Liver (tissue), 9 donors: Measurements from ENCODE around the gene AHRR. TPM values are rescaled to one million over a fixed set of nuclear protein-coding genes. Genes with fewer than 3 reads are reported as not detected.

Source experiments
- DNase-seq: peaks from one replicate; pipeline ENCODE4 v3.0.0-alpha.2; 2017; ENCODE audit warnings: low spot score
- H3K27ac ChIP-seq, 2 donors: one replicate each; pipeline ENCODE4 v1.7.0; 2013; ENCODE audit warnings: inconsistent platforms in 2 of 2, low read length in 2 of 2, control low read depth in 1 of 2, low read depth in 1 of 2, mild to moderate bottlenecking in 1 of 2
- H3K27me3 ChIP-seq, 4 donors: one replicate each; pipeline versions ENCODE4 v1.6.1 to v1.7.0; 2013; ENCODE audit warnings: low read length in 3 of 4, inconsistent platforms in 1 of 4, mild to moderate bottlenecking in 1 of 4, moderate library complexity in 1 of 4; ENCODE audit not compliant: control insufficient read depth in 4 of 4, insufficient read depth in 4 of 4
- H3K36me3 ChIP-seq, 4 donors: one replicate each; pipeline versions ENCODE4 v1.6.1 to v1.7.0; 2013; ENCODE audit warnings: low read length in 3 of 4, mild to moderate bottlenecking in 3 of 4, low read depth in 1 of 4, moderate library complexity in 1 of 4; ENCODE audit not compliant: control insufficient read depth in 4 of 4, insufficient read depth in 3 of 4
- H3K4me1 ChIP-seq, 4 donors: one replicate each; pipeline versions ENCODE4 v1.6.1 to v1.7.0; 2013; ENCODE audit warnings: low read length in 3 of 4, mild to moderate bottlenecking in 3 of 4, moderate library complexity in 1 of 4; ENCODE audit not compliant: control insufficient read depth in 4 of 4, insufficient read depth in 4 of 4
- H3K4me3 ChIP-seq, 3 donors: one replicate each; pipeline versions ENCODE4 v1.6.1 to v1.7.0; 2013; ENCODE audit warnings: low read length in 3 of 3, control low read depth in 1 of 3, low read depth in 1 of 3, mild to moderate bottlenecking in 1 of 3
- H3K9ac ChIP-seq, 2 donors: one replicate each; pipeline ENCODE4 v1.7.0; 2013; ENCODE audit warnings: low read length in 2 of 2, mild to moderate bottlenecking in 2 of 2, moderate library complexity in 2 of 2, control low read depth in 1 of 2, low read depth in 1 of 2
- H3K9me3 ChIP-seq, 4 donors: one replicate each; pipeline versions ENCODE4 v1.6.1 to v1.7.0; 2013; ENCODE audit warnings: low read length in 3 of 4; ENCODE audit not compliant: control insufficient read depth in 4 of 4
- EGR1 ChIP-seq, 2 donors: IDR thresholded peaks; 2 replicates each; pipeline ENCODE4 v1.6.1; 2016 to 2018; ENCODE audit warnings: antibody characterized with exemption in 2 of 2, low read depth in 2 of 2
- FOXA1 ChIP-seq: IDR thresholded peaks from 2 replicates; pipeline ENCODE4 v1.6.1; 2016; ENCODE audit warnings: antibody characterized with exemption
- FOXA2 ChIP-seq: IDR thresholded peaks from 2 replicates; pipeline ENCODE4 v1.6.1; 2016; ENCODE audit warnings: antibody characterized with exemption
- GABPA ChIP-seq, 2 donors: IDR thresholded peaks in 1 of 2; conservative IDR thresholded peaks in 1 of 2; 2 replicates each; pipeline ENCODE4 v1.6.1; 2016; ENCODE audit warnings: antibody characterized with exemption in 2 of 2, mild to moderate bottlenecking in 1 of 2, moderate library complexity in 1 of 2
- HNF4A ChIP-seq, 2 donors: conservative IDR thresholded peaks; 2 replicates each; pipeline ENCODE4 v1.6.1; 2016; ENCODE audit warnings: antibody characterized with exemption in 2 of 2, mild to moderate bottlenecking in 2 of 2
- HNF4G ChIP-seq: IDR thresholded peaks from 2 replicates; pipeline ENCODE4 v1.6.1; 2016; ENCODE audit warnings: antibody characterized with exemption
- JUND ChIP-seq, 2 donors: IDR thresholded peaks; 2 replicates each; pipeline ENCODE4 v1.6.1; 2016; ENCODE audit warnings: antibody characterized with exemption in 2 of 2
- NR2F2 ChIP-seq: IDR thresholded peaks from 2 replicates; pipeline ENCODE4 v1.6.1; 2016; ENCODE audit warnings: antibody characterized with exemption
- RAD21 ChIP-seq, 2 donors: IDR thresholded peaks; 2 replicates each; pipeline ENCODE4 v1.6.1; 2016; ENCODE audit warnings: antibody characterized with exemption in 2 of 2, mild to moderate bottlenecking in 2 of 2
- RXRA ChIP-seq, 2 donors: IDR thresholded peaks; 2 replicates each; pipeline ENCODE4 v1.6.1; 2017 to 2018; ENCODE audit warnings: antibody characterized with exemption in 2 of 2, mild to moderate bottlenecking in 1 of 2
- SP1 ChIP-seq: IDR thresholded peaks from 2 replicates; pipeline ENCODE4 v1.6.1; 2018; ENCODE audit warnings: antibody characterized with exemption, mild to moderate bottlenecking
- TAF1 ChIP-seq: conservative IDR thresholded peaks from 2 replicates; pipeline ENCODE4 v1.6.1; 2016; ENCODE audit warnings: antibody characterized with exemption, mild to moderate bottlenecking
- WGBS: extraction: QIAGEN DNeasy Blood & Tissue Kit; methylation state at CpG from one replicate; pipeline ENCODE4 v1.1.7; 2013; 5-methylcytosine and 5-hydroxymethylcytosine counted together
- polyA plus RNA-seq, 2 donors: library from polyadenylated mRNA; stranded (reverse) in 1 of 2; unstranded in 1 of 2; fragments of 200-250 nt in 1 of 2; fragments of >200 nt in 1 of 2; fragmentation: Nextera tagmentation in 1 of 2; extraction: Ambion mirVana in 1 of 2; gene quantifications; one replicate each; pipeline versions ENCODE4 v1.2.1 to v1.2.3, GENCODE V29; 2013 to 2015
- total RNA-seq, 2 donors: library from RNA; depleted of rRNA; stranded (reverse); fragments of >200 nt; gene quantifications; one replicate each; pipeline ENCODE4 v1.2.3, GENCODE V29; 2014
- TF ChIP-seq, protein P1 (sequence below): IDR thresholded peaks from 2 replicates; pipeline ENCODE4 v1.6.1; 2016; ENCODE audit warnings: antibody characterized with exemption
- TF ChIP-seq, protein P2 (sequence below): IDR thresholded peaks from 2 replicates; pipeline ENCODE4 v1.6.1; 2016; ENCODE audit warnings: antibody characterized with exemption
- TF ChIP-seq, protein P3 (sequence below): IDR thresholded peaks from 2 replicates; pipeline ENCODE4 v1.6.1; 2016; ENCODE audit warnings: antibody characterized with exemption, mild to moderate bottlenecking
- TF ChIP-seq, protein P4 (sequence below): fragments of 150-350 bp; IDR thresholded peaks from 2 replicates; pipeline ENCODE4 v1.5.1; 2017; ENCODE audit warnings: improper control_type of control experiment, low read depth, low read length; ENCODE audit not compliant: missing input control
- TF ChIP-seq, protein P5 (sequence below): IDR thresholded peaks from 2 replicates; pipeline ENCODE4 v1.6.1; 2016; ENCODE audit warnings: antibody characterized with exemption
- donor health status: healthy.
- donor health status: healthy.
- donor health status: healthy.
- donor health status: healthy.
- donor health status: healthy.

AHRR gene
- total and polyA plus RNA-seq, 4 donors: 0.15 to 0.47 (median 0.24) TPM

DNA sequence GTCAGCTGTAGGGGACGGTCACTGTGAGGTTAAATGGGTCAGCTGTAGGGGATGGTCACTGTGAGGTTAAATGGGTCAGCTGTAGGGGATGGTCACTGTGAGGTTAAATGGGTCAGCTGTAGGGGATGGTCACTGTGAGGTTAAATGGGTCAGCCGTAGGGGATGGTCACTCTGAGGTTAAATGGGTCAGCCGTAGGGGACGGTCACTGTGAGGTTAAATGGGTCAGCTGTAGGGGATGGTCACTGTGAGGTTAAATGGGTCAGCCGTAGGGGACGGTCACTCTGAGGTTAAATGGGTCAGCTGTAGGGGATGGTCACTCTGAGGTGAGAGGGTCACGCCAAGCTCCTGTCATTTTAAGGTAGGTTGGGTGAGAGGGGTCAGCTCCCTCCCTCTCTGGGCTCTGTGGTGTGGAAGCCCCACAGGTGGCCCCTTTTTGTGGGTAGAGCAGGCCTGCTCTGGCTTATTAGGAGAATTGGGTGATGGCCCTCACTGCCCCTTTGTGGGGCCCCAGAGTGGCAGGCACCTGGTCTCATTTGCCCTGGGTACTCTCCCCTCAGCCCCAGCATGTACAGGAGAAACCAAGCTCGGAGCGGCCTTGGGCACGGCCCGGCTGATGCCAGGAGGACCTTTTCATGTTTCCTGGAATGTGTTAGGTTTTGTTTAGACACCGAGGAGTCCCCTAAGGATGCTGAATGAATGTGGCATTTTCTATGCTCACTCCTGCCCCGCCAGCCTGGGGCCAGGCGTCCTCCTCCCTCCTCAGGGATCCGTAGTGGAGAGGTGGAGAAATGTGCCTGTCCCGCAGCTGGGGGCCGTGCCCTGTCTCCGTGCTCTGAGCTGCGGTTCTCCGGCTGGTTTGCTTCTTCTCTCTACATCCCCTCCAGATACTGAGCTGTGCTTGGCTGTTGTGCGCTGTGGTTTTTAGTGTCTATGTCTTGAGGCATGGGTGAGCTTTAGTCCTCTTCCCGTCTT is 31.4 kb downstream of the AHRR start:
- Histone ChIP-seq H3K27me3 (no peaks in the 10 kb centered on the region), H3K4me1 (no peaks in the 10 kb centered on the region), H3K27ac (no peak overlapping the region), H3K4me3 (no peak overlapping the region), H3K36me3 (no peaks in the 10 kb centered on the region), H3K9me3 (no peaks in the 10 kb centered on the region), H3K9ac (no peak overlapping the region)
- DNase-seq: no peak
- WGBS: 77% methylated on average over 22 of the region's 22 CpGs
- TF ChIP-seq, protein P1, sequence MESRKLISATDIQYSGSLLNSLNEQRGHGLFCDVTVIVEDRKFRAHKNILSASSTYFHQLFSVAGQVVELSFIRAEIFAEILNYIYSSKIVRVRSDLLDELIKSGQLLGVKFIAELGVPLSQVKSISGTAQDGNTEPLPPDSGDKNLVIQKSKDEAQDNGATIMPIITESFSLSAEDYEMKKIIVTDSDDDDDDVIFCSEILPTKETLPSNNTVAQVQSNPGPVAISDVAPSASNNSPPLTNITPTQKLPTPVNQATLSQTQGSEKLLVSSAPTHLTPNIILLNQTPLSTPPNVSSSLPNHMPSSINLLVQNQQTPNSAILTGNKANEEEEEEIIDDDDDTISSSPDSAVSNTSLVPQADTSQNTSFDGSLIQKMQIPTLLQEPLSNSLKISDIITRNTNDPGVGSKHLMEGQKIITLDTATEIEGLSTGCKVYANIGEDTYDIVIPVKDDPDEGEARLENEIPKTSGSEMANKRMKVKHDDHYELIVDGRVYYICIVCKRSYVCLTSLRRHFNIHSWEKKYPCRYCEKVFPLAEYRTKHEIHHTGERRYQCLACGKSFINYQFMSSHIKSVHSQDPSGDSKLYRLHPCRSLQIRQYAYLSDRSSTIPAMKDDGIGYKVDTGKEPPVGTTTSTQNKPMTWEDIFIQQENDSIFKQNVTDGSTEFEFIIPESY: no peak
- TF ChIP-seq RAD21 (IDR thresholded peaks at IDR 0.05) (no peak), TAF1 (no peak)

DNA sequence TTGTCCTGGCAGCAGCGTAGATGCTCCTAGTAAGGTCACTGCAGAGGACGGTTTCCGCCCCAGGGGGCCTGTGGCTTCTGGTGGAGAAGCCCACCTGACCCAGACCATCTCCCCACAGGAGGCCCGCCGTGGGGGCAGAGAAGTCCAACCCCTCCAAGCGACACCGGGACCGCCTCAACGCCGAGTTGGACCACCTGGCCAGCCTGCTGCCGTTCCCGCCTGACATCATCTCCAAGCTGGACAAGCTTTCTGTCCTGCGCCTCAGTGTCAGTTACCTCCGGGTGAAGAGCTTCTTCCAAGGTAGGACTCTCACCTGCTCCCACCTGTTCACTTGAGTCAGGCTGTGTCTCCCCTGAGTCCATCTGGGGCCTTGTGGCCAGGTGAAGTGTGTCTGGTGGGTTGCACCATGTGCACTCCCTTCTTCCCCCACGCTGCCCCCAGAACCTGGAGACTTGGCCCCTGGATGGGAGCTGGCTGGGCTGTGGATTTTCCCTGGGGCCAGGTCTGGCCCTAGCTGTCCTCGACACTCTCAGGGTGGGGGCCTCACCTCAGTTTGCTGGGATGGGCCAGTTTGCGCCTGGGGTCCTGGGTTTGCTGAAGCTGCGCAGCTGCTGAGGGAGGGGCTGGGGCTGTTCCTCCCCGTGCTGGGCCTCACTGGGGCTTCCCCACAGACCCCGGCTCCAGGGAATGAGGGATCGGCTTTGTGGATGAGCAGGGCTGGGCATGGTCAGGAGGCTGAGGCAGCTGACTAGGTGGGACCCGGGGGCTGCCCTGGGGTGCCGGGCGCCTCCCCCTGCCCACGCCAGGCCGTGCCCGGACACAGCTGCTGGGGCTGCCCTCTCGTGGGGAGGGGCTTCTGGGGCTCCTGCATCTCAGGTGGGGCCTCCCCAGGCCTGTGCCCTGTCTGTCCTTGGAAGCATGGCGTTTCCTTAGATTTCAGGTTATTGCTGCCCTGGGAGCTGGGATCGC is 32.4 kb downstream of the AHRR start:
- no peaks in the 10 kb centered on the region for H3K9me3 ChIP-seq
- WGBS: 88% methylated on average over 30 of the region's 30 CpGs
- H3K4me3 ChIP-seq: no peak overlapping the region
- H3K9ac ChIP-seq: no peak overlapping the region
- TF ChIP-seq, protein P2, sequence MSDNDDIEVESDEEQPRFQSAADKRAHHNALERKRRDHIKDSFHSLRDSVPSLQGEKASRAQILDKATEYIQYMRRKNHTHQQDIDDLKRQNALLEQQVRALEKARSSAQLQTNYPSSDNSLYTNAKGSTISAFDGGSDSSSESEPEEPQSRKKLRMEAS: no peak
- TF ChIP-seq, protein P1: no peak
- no peak for TF ChIP-seq RAD21 (IDR thresholded peaks at IDR 0.05)
- TF ChIP-seq HNF4A (conservative IDR thresholded peaks at IDR 0.05): no peak
- TF ChIP-seq, protein P3, sequence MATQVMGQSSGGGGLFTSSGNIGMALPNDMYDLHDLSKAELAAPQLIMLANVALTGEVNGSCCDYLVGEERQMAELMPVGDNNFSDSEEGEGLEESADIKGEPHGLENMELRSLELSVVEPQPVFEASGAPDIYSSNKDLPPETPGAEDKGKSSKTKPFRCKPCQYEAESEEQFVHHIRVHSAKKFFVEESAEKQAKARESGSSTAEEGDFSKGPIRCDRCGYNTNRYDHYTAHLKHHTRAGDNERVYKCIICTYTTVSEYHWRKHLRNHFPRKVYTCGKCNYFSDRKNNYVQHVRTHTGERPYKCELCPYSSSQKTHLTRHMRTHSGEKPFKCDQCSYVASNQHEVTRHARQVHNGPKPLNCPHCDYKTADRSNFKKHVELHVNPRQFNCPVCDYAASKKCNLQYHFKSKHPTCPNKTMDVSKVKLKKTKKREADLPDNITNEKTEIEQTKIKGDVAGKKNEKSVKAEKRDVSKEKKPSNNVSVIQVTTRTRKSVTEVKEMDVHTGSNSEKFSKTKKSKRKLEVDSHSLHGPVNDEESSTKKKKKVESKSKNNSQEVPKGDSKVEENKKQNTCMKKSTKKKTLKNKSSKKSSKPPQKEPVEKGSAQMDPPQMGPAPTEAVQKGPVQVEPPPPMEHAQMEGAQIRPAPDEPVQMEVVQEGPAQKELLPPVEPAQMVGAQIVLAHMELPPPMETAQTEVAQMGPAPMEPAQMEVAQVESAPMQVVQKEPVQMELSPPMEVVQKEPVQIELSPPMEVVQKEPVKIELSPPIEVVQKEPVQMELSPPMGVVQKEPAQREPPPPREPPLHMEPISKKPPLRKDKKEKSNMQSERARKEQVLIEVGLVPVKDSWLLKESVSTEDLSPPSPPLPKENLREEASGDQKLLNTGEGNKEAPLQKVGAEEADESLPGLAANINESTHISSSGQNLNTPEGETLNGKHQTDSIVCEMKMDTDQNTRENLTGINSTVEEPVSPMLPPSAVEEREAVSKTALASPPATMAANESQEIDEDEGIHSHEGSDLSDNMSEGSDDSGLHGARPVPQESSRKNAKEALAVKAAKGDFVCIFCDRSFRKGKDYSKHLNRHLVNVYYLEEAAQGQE: no peak
- no peak for TF ChIP-seq FOXA1
- no peak for TF ChIP-seq RXRA (IDR thresholded peaks at IDR 0.05)
- no peak for TF ChIP-seq TAF1
- no peak for TF ChIP-seq HNF4G
- TF ChIP-seq SP1: no peak
- TF ChIP-seq, protein P4, sequence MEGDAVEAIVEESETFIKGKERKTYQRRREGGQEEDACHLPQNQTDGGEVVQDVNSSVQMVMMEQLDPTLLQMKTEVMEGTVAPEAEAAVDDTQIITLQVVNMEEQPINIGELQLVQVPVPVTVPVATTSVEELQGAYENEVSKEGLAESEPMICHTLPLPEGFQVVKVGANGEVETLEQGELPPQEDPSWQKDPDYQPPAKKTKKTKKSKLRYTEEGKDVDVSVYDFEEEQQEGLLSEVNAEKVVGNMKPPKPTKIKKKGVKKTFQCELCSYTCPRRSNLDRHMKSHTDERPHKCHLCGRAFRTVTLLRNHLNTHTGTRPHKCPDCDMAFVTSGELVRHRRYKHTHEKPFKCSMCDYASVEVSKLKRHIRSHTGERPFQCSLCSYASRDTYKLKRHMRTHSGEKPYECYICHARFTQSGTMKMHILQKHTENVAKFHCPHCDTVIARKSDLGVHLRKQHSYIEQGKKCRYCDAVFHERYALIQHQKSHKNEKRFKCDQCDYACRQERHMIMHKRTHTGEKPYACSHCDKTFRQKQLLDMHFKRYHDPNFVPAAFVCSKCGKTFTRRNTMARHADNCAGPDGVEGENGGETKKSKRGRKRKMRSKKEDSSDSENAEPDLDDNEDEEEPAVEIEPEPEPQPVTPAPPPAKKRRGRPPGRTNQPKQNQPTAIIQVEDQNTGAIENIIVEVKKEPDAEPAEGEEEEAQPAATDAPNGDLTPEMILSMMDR: no peak
- TF ChIP-seq EGR1 (IDR thresholded peaks at IDR 0.05; ENCODE audit: low read depth in 2 of 2): no peak
- TF ChIP-seq, protein P5, sequence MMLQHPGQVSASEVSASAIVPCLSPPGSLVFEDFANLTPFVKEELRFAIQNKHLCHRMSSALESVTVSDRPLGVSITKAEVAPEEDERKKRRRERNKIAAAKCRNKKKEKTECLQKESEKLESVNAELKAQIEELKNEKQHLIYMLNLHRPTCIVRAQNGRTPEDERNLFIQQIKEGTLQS: no peak
- no peak for TF ChIP-seq FOXA2
- no peak for TF ChIP-seq GABPA (IDR thresholded peaks at IDR 0.05 in 1 of 2, conservative IDR thresholded peaks at IDR 0.05 in 1 of 2)
- TF ChIP-seq NR2F2: no peak
- no peak for TF ChIP-seq JUND (IDR thresholded peaks at IDR 0.05)
- no peaks in the 10 kb centered on the region for H3K27me3 ChIP-seq
- no peak overlapping the region for H3K27ac ChIP-seq
- H3K4me1 ChIP-seq: no peaks in the 10 kb centered on the region
- DNase-seq: no peak
- H3K36me3 ChIP-seq: no peaks in the 10 kb centered on the region
